PFSK-1 (cell line): ENCODE results near the gene CPSF7.

Source experiments
- FOXP2 ChIP-seq: optimal IDR thresholded peaks from 2 replicates; pipeline ENCODE3; 2011; ENCODE audit warnings: borderline replicate concordance, control low read depth, inconsistent platforms; ENCODE audit not compliant: insufficient read depth; ENCODE audit errors: extremely low read length, extremely low read depth
- POLR2AphosphoS5 ChIP-seq: IDR thresholded peaks from 2 replicates; pipeline ENCODE4 v1.6.1; 2012; ENCODE audit warnings: low read depth, mild to moderate bottlenecking, control low read depth, low read length, moderate library complexity
- REST ChIP-seq, 2 experiments: IDR thresholded peaks; 2 replicates each; pipeline versions ENCODE4 v1.6.1 to v1.8.0; 2011 to 2012; ENCODE audit warnings: low read depth in 2 of 2, low read length in 2 of 2, control low read depth in 1 of 2, inconsistent platforms in 1 of 2, mild to moderate bottlenecking in 1 of 2, moderate library complexity in 1 of 2; ENCODE audit not compliant: insufficient read depth in 1 of 2
- SIN3A ChIP-seq: IDR thresholded peaks from 2 replicates; pipeline ENCODE4 v1.6.1; 2012; ENCODE audit warnings: mild to moderate bottlenecking, low read length, moderate library complexity, borderline replicate concordance; ENCODE audit not compliant: insufficient read depth
- TAF1 ChIP-seq: IDR thresholded peaks from 2 replicates; pipeline ENCODE4 v1.6.1; 2012; ENCODE audit warnings: low read length, control low read depth, borderline replicate concordance; ENCODE audit not compliant: insufficient read depth

CPSF7 gene

DNA sequence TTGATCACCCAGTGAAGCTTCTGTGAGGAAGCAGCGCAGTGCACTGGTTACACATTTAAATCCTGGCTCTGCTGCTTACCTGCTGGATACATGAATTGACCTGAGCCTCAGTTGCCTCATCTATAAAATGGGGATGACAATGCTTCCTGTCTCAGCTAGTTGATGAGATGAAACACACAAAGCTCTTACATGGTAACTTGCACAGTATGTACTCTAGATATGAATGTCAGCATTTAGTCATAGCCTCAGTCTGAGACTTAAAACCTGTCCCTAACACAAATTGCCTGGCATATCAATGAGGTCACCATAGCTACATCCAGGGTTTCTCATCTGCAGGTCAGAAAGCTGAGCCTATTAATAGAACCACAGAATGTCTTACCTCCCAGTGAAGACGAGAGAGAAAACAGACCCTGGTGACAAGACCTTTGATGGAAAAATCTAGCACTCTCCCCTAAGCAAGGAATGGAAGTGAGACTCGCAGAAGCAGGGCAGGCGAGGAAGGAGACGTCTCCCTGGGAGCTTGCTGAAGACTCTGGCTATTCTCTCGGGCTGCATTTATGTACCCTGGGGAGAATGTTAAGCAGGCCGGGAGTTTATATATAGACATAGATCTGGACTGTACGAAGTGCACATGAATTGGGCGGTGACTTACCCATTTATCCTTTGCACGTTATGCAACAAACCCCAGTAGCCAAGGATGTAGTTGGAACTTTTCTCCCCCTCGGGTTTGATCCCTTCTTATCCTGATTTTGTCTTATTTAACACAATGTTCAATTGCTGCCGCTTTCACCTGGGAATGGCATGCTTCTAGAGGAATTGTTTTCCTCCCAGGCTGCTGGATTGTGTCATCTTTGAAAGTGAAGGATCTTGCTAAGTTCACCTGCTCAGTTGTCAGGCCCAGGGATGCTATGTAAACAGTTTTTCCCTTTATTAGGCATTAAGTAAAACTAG, 18.1 kb upstream of the CPSF7 start:
- no peak for TF ChIP-seq POLR2AphosphoS5
- no peak for TF ChIP-seq REST (IDR thresholded peaks at IDR 0.05; ENCODE audit: insufficient read depth in 1 of 2, low read depth in 2 of 2, low read length in 2 of 2)
- no peak for TF ChIP-seq FOXP2
- no peak for TF ChIP-seq SIN3A
- TF ChIP-seq TAF1 = no peak

DNA sequence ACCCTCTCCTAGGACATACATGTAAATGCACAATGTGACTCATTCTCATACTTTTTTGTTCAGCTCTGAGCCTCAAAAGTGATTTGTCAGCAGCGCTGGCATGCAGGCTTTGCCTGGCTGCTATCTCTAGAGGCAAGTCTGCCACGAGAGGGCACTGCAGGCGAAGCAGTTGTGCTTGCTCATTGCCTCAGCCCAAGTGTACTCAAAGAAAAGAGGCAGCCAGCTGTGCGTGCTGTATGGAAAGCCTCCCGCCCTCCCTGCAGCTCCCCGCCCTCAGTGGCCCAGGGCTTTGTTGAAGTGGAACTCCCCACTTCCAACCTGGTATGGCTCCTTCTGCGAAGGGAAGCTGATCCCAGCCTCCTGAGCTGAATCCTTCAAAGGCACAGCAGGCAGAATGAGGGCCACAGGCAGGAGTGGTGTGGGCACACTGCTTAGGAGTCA, 16.5 kb upstream of the CPSF7 start:
- TF ChIP-seq REST (IDR thresholded peaks at IDR 0.05; ENCODE audit: insufficient read depth in 1 of 2, low read depth in 2 of 2, low read length in 2 of 2) = peak in 1 of 2 experiments; percentile 42; a peak in 1 of 4 replicates
- no peak for TF ChIP-seq POLR2AphosphoS5
- TF ChIP-seq FOXP2 = peak; percentile 82
- TF ChIP-seq TAF1 = no peak
- TF ChIP-seq SIN3A = no peak

- TF ChIP-seq POLR2AphosphoS5 (no peak), FOXP2 (no peak), REST (IDR thresholded peaks at IDR 0.05; ENCODE audit: insufficient read depth in 1 of 2, low read depth in 2 of 2, low read length in 2 of 2) (no peak), SIN3A (no peak), TAF1 (no peak)
Observed at GRCh38 chr11:61445516-61445915, 15.7 kb upstream of the CPSF7 start.

DNA sequence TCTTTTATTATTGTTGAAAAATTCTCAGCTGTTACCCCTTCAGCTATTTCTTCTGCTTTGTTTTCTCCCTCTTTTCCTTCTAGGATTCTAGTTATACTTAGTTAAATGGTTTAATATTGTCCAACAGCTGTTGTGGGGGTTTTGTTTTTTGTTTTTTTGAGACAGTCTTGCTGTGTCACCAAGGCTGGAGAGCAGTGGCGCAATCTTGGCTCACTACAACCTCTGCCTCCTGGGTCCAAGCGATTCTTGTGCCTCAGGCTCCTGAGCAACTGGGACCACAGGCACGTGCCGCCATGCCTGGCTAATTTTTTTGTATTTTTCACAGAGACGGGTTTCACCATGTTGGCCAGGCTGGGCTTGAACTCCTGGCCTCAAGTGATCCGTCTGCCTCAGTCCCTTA, 12.8 kb upstream of the CPSF7 start:
- TF ChIP-seq REST (IDR thresholded peaks at IDR 0.05; ENCODE audit: insufficient read depth in 1 of 2, low read depth in 2 of 2, low read length in 2 of 2) (no peak), SIN3A (no peak), TAF1 (no peak), POLR2AphosphoS5 (no peak), FOXP2 (no peak)
